Fibroblast of lung (primary cell): ENCODE data around the gene HIGD2B. TPM values are rescaled to one million over a fixed set of nuclear protein-coding genes. Genes with fewer than 3 reads are reported as not detected.
"Not testable (repeated sequence)": the region's sequence is repeated elsewhere in the genome, so short reads cannot be mapped to it uniquely, and the experiment has no call there.

ENCODE experiments used
- DNase-seq, 2 donors: peaks; one replicate each; pipeline versions ENCODE4 v3.0.0 to v3.0.0-alpha.2; 2010; ENCODE audit warnings: low read depth in 2 of 2
- H2AFZ ChIP-seq: 2 replicates; pipeline ENCODE4 v1.5.1; 2012; ENCODE audit warnings: low read length, control low read depth, inconsistent platforms
- H3K27ac ChIP-seq: 2 replicates; pipeline ENCODE4 v1.5.1; 2011; ENCODE audit warnings: low read length, control low read depth; ENCODE audit not compliant: insufficient read depth
- H3K27me3 ChIP-seq: 2 replicates; pipeline ENCODE4 v1.5.1; 2011; ENCODE audit warnings: mild to moderate bottlenecking, low read length; ENCODE audit not compliant: control insufficient read depth, insufficient read depth
- H3K36me3 ChIP-seq: 2 replicates; pipeline ENCODE4 v1.5.1; 2011; ENCODE audit warnings: low read length; ENCODE audit not compliant: control insufficient read depth, insufficient read depth
- H3K4me1 ChIP-seq: 2 replicates; pipeline ENCODE4 v1.5.1; 2011; ENCODE audit warnings: low read length; ENCODE audit not compliant: control insufficient read depth, insufficient read depth; ENCODE audit errors: extremely low read depth
- H3K4me2 ChIP-seq: 2 replicates; pipeline ENCODE4 v1.5.1; 2011; ENCODE audit warnings: low read length, control low read depth; ENCODE audit not compliant: insufficient read depth; ENCODE audit errors: extremely low read depth
- H3K4me3 ChIP-seq, 4 experiments: fragments of 200-600 bp in 1 of 4; sonication (generic) in 1 of 4; replicated peaks in 1 of 4; 2 replicates each; pipeline ENCODE4 v1.5.1; 2011 to 2016; ENCODE audit warnings: low read length in 4 of 4, low read depth in 3 of 4, mild to moderate bottlenecking in 3 of 4, control low read depth in 2 of 4, inconsistent platforms in 1 of 4, mixed read lengths in 1 of 4; ENCODE audit not compliant: insufficient read depth in 1 of 4; ENCODE audit errors: control extremely low read depth in 1 of 4
- H3K79me2 ChIP-seq: 2 replicates; pipeline ENCODE4 v1.5.1; 2012; ENCODE audit warnings: mild to moderate bottlenecking, low read length, inconsistent platforms; ENCODE audit not compliant: control insufficient read depth, insufficient read depth
- H3K9ac ChIP-seq: 2 replicates; pipeline ENCODE4 v1.5.1; 2011; ENCODE audit warnings: mild to moderate bottlenecking, low read length, control low read depth; ENCODE audit not compliant: insufficient read depth
- H3K9me3 ChIP-seq: 2 replicates; pipeline ENCODE4 v1.5.1; 2012; ENCODE audit warnings: low read depth, low read length; ENCODE audit not compliant: control insufficient read depth, insufficient read depth
- H4K20me1 ChIP-seq: 2 replicates; pipeline ENCODE4 v1.5.1; 2011; ENCODE audit warnings: low read length; ENCODE audit not compliant: control insufficient read depth, insufficient read depth; ENCODE audit errors: extremely low read depth
- polyA plus RNA-seq, 2 donors: library from polyadenylated mRNA; depleted of rRNA in 1 of 2; stranded (reverse) in 1 of 2; unstranded in 1 of 2; fragments of >200 nt; gene quantifications; 2 replicates each; pipeline ENCODE4 v1.2.1, GENCODE V29; 2011 to 2012; ENCODE audit warnings: missing spikeins in 1 of 2
- total RNA-seq: library from RNA; depleted of rRNA; stranded (reverse); fragments of >200 nt; gene quantifications from 2 replicates; pipeline ENCODE4 v1.2.1, GENCODE V29; 2014

Gene HIGD2B
- total and polyA plus RNA-seq, 2 donors (not counting 1 experiment from before 2014, with no cell fraction given): not detected

DNA sequence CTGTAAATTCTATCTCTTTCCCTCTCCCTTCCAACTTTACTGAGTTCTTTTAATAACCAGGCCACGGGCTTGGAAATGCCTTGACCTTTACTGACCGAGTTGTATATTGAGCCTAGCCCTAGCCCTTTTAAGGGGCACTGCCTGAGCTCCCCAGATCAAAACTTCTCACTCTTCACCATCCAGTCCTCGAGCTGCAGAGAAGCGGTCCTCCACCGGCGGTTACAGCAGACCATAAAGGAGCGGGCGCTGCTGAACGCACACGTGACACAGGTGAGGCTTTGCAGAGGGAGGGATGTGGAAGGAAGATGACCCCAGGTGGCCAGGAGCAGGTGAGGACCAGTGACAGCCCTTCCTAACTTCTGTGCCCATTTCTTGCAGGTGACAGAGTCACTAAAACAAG is 24.9 kb downstream of the HIGD2B start:
- H3K27ac ChIP-seq, H3K9me3 ChIP-seq, H3K9ac ChIP-seq, H3K36me3 ChIP-seq, H3K4me3 ChIP-seq, H3K4me2 ChIP-seq, H3K27me3 ChIP-seq, H4K20me1 ChIP-seq, H3K4me1 ChIP-seq, H3K79me2 ChIP-seq, DNase-seq, H2AFZ ChIP-seq: not testable (repeated sequence)

- H3K36me3 ChIP-seq, H3K27ac ChIP-seq, DNase-seq, H4K20me1 ChIP-seq, H3K4me3 ChIP-seq, H3K4me2 ChIP-seq, H3K4me1 ChIP-seq, H3K27me3 ChIP-seq, H3K9ac ChIP-seq, H3K9me3 ChIP-seq, H3K79me2 ChIP-seq, H2AFZ ChIP-seq: not testable (repeated sequence)
These were observed 30.0 kb downstream of the HIGD2B start for GRCh38 chr15:72656014-72656413.

DNA sequence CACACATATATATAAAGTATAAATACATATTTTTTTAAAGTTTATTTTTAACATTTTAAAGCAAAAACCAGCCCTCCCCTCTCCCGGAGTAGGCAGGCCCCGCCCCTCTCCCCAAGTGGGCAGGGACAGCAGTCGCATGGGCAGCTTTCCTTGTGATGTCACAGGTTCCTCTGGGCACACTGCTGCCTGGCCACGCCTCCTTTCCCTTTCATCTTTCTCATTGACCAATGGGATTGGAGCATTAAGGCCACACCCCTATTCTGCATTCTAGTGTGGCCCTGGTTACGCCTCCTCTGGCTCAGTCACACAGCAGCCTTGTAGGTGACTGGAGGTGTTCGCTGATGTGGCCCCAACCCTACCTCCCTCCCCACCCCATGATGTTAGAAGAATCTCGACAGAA is 31.6 kb downstream of the HIGD2B start, which contains the start of gene GOLGA6B:
GOLGA6B (plus strand) TSS at position 301 of the 400 bp plus-strand sequence; CDS start at position 342, 41 bp downstream.
- H3K9ac ChIP-seq, H3K4me3 ChIP-seq, H3K4me2 ChIP-seq, H3K9me3 ChIP-seq, DNase-seq, H3K36me3 ChIP-seq, H2AFZ ChIP-seq, H3K79me2 ChIP-seq, H4K20me1 ChIP-seq, H3K27ac ChIP-seq, H3K4me1 ChIP-seq, H3K27me3 ChIP-seq: not testable (repeated sequence)

GRCh38 chr15:72648631-72649253 is 37.2 kb downstream of the HIGD2B start:
- not testable (repeated sequence) for H3K9me3 ChIP-seq, H3K4me2 ChIP-seq, DNase-seq, H3K4me3 ChIP-seq, H4K20me1 ChIP-seq, H3K27me3 ChIP-seq, H3K9ac ChIP-seq, H3K79me2 ChIP-seq, H3K4me1 ChIP-seq, H2AFZ ChIP-seq, H3K27ac ChIP-seq, H3K36me3 ChIP-seq

DNA sequence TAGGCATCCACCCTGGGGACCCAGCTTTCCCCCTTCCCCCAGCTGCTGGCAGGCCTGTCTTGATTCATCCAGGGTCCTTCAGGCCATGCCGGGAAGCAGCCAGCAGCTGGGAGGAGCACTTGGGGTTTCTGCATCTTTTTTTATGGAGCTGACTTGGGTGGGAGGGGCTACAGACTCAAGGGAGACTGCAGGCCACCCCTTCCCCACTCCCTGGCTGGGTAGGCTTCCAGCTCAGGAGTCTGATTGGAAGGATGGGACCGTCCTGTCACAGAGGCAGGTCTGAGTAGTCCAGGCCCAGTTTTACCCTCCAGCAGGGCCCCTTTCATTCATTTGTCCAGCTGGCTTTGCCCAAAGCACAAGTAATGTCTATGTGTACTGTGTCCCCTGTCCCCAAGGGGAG is 43.7 kb downstream of the HIGD2B start:
- not testable (repeated sequence) for H2AFZ ChIP-seq

GRCh38 chr15:72639759-72640483 is 46.1 kb downstream of the HIGD2B start:
- not testable (repeated sequence) for H3K9ac ChIP-seq, H3K4me1 ChIP-seq, H3K4me3 ChIP-seq, H3K4me2 ChIP-seq, DNase-seq, H3K27ac ChIP-seq, H3K9me3 ChIP-seq, H4K20me1 ChIP-seq, H3K27me3 ChIP-seq, H3K79me2 ChIP-seq, H3K36me3 ChIP-seq, H2AFZ ChIP-seq

More for the DNA sequence above, 43.7 kb downstream of the HIGD2B start:
- not testable (repeated sequence) for H3K36me3 ChIP-seq, H3K79me2 ChIP-seq, H3K27ac ChIP-seq, H3K4me1 ChIP-seq, H3K4me3 ChIP-seq, DNase-seq, H3K27me3 ChIP-seq, H3K4me2 ChIP-seq, H3K9ac ChIP-seq, H4K20me1 ChIP-seq, H3K9me3 ChIP-seq
